HEK293T (cell line): Measurements from ENCODE around the gene RIBC1.

Experiments
- FOXK2 ChIP-seq: fragments of 450-650 bp; IDR thresholded peaks from 2 replicates; pipeline ENCODE4 v1.6.1; 2016; ENCODE audit warnings: mild to moderate bottlenecking
- L3MBTL2 ChIP-seq: fragments of 450-650 bp; conservative IDR thresholded peaks from 2 replicates; pipeline ENCODE4 v1.6.1; 2016; ENCODE audit warnings: mild to moderate bottlenecking
- NFRKB ChIP-seq: fragments of 450-650 bp; IDR thresholded peaks from 2 replicates; pipeline ENCODE4 v1.6.1; 2016; ENCODE audit warnings: mild to moderate bottlenecking, moderate library complexity

GRCh38 chrX:53433651-53434639, 11.3 kb downstream of the RIBC1 start, which contains the start of gene HSD17B10:
- TF ChIP-seq FOXK2 (no peak), L3MBTL2 (no peak), NFRKB (no peak)
